NCI-H146 treated with DMSO at 0.1 percent for 48 hours (cell line): ENCODE measurements around the gene TYMS.
"Not testable (repeated sequence)": the region's sequence is repeated elsewhere in the genome, so short reads cannot be mapped to it uniquely, and the experiment has no call there.

Experiments
- DNase-seq: peaks from one replicate; lab custom pipeline; 2025; ENCODE audit not compliant: unreplicated experiment; lab: John Stamatoyannopoulos, UW

Gene TYMS

DNA sequence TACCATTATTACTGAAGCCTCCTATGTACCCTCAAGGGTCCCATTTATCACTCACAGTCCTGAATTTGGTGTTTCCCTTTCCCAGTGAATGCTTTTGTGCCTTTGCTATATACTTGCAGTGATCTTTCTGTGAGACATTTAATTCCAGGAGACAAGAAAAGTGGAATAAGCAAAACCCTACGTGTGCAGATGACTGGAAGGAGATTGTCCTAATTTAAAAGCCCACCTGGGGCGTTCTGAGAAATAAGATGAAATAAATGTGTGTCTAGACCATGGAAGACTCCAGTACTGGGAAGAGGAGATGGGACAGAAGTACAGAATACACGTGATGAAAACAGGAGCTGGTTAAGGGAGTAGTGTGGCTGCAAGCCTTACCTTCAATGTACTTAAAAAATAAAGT, 19.3 kb downstream of the TYMS start:
- DNase-seq, result no peak

DNA sequence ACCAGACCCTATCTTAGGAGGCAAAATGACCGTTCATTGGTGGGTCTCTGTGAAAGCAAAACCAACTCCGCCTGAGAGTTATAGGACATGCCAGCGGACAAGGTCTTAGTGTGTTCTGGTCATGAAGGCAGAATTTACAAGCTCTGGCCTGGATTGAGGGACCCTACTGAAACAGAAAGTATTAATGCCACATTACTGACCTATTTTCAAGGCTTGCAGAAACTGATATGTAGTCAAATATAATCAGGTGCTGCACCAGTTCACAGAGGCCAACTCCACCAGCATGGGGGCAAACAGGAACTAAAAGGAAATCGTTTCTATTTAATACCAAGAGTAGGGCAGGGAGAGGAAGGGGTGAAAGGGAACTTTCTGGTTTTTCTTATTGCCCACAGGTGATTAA, 19.7 kb downstream of the TYMS start:
- DNase-seq, result no peak

DNA sequence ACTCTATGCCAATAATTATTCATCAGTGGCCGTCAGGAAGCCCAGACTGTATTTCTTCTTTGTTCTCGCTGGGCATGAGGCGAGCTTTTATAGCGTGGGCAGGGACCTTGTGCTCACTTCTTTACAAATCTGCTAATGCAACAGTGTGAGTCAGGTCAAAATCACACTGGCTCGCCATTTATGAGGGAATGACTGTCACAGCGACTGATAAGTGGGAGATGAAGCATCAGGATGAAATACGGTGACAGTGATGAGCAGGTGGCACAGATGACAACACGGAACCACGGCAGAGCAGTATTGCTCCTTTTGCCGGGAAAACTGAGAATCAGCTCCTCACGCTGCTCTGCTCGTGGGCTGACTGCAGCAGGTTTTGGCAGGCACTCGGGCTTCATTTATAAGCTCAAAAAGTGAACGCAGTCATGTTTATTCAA, 20.5 kb downstream of the TYMS start:
- no peak for DNase-seq

DNA sequence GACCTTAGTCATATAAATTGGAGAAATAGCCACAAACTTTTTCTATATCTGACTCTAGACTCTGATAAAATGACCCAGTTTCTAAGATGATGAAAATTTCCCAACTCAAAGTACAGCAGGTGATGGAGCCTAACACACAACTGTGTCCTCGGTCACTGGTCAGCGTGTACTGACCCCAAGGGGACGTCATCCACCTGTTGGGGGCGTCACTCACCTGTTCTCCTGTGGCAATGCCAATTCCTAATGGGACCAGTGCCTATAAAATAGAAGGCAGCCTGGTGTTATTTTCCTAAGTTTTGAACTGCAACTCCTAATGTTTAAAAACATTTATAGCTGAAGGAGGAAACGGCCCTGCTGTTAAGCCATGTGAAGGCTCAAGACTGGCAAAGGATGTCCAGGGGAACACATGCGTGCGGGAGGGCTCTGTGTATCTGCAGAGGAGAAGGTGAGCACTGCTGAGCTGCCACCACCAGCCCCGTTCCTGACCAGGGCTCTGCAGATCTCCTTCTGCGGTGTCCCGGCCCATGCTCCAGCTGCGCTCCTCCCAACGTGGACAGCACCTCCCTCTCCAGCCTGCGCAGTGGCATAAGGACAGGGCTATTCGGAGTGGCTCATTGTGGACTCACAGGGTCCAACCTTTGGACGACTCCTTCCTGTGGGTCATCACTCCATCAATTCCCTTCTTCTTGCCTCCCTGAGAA, 21.2 kb downstream of the TYMS start:
- no peak for DNase-seq

DNA sequence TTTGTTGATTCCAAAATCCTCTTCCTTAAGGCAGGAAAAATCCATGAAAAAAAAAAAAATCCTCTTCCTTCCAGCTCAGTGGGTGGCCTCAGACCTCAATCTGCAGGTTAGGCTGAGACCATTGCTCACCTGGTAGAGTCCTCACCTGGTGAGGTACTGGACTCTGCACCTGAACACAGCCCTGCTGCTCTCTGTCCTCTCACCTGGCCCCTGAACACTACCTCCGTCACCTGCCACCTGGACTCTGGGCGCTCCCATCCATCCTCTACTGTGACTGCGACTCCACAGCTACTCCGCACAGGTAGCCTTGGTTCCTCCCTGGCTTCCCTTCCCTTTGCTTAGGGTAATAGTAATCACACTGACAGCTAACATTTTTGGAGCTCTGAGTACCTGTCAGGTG, 22.1 kb downstream of the TYMS start:
- no peak for DNase-seq

DNA sequence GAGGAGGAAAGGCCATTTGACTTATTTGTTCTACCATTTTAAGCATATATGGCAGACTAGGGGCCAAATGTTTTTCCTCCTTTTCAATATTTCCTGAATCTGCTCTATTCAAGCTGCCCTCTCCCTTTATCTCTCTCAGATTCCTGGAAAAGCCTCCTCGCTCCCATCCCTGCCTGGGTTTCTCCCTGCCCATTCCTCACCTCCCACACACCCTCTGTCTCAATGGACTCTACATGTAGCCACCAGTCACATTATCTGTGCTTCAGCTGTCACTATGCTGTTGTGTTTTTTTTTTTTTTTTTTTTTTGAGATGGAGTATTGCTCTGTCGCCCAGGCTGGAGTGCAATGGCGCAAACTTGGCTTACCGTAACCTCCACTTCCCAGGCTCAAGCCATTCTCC, 22.9 kb downstream of the TYMS start:
- no peak for DNase-seq

DNA sequence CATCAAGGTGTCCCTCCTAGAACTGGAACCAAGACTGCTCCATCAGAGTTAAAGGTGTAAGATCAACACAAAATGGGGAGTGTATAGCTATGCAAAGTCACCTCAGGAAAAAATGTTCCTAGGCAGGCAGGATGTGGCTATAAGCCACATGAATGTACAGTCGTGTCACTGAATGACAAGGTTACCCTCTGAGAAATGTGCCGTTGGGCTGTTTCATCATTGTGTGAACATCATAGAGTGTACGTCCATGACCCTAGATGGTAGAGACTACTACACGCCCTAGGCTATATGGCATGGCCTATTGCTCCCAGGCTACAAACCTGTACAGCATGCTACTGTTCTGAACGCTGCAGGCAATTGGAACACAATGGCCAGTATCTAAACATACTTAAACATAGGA, 24.5 kb downstream of the TYMS start:
- no peak for DNase-seq

DNA sequence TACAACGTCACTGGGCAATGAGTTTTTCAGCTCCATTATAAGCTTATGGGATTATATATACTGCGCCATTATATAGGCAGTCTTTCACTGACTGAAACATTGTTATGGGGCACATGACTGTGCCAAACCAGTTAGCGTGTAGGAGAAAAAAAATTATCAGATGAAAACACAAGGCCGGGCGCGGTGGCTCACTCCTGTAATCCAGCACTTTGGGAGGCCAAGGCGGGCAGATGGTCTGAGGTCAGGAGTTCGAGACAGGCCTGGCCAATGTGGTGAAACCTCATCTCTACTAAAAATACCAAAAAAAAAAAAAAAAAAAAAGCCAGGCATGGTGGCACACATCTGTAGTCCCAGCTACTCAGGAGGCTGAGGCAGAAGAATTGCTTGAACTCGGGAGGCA, 25.0 kb downstream of the TYMS start:
- DNase-seq, result not testable (repeated sequence)

DNA sequence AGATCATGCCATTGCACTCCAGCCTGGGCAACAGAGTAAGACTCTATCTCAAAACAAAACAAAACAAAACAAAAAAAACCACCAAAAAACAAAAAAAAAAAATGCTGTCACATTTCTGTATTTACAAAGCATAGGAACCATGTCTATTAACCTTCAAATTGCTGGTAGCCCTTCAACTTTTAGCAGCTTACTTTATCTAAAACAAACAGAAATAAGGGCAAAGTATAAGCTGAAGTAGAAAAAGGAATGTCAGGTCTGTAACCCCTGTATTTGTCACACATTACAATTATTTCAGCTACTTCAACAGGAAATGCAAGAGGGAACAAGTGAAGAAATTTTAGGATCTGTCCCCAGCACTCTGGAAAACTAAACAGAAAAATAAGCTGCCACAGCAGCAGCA, 25.4 kb downstream of the TYMS start:
- no peak for DNase-seq

DNA sequence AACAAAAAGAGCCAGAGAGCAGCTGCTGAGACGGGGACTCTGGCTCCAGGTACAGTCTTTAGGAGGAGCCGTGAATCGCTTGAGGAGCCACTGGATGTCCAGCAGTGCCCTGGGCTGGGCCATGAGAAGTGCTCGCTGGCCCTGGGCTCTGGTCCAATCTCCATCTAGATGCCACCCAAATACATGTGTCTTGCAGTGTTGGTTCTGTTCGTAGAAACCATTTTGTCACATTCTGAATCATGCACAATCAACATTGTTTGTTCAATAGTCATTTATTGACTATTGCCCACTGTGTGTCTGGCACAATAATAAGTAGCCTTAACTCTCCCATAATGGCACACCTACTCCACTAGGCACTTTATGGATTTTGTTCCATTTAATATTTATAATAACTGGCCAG, 26.1 kb downstream of the TYMS start:
- DNase-seq, result no peak

DNA sequence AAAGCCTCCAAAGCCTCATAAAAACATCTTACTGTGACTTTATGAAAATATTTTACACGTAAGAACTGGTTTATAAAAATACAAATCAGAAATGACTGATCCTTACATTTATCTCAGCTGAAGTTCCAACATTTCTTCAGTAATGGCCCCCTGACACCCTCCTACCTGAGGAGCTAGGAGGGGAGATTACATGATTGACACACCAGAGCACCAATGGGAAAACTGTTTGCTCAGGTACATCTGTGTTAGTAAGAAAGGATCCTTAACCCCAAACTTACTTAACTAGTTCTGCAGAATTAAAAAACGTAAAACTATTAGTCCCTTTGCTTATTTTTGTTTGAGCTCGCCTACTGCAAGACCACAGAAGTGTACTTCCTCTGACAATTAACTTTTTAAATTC, 28.0 kb downstream of the TYMS start:
- DNase-seq, result no peak

DNA sequence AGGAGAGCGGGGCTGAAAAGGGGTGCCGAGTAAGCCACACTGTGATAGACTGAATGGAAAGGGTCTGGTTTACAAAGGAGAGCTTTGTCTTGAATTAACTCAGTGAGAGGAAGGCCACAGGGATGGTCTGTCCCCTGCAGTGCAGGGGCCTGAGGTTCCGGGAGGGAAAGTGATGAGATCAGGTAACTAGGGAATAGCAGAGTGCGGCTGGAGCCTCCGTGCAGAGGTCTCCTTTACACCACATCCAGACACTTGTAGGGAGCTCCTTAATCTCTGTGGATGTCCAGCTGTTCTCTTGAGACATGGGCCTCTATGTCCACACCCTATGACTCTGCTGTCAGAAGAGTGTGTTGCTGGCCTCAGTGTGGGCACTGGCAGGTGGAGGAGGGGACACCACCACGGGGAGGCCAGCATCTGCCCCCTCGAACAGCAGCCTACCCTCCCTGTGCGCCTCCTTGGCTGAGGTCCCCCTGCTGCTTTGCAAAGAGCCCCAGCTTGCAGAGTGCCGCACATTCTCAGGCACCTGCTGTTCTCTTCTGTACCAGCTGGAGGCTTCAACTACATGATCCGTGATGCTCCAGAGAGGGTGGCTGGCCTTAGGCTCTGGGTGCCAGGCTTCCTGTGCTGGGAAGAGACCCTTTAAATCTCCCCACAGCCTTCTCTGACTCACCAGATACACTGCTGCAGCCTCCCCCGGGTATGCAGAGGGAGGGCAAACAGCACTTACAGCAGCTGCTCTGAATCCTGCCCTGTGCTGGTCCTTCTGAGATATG, 29.1 kb downstream of the TYMS start:
- DNase-seq, result no peak

DNA sequence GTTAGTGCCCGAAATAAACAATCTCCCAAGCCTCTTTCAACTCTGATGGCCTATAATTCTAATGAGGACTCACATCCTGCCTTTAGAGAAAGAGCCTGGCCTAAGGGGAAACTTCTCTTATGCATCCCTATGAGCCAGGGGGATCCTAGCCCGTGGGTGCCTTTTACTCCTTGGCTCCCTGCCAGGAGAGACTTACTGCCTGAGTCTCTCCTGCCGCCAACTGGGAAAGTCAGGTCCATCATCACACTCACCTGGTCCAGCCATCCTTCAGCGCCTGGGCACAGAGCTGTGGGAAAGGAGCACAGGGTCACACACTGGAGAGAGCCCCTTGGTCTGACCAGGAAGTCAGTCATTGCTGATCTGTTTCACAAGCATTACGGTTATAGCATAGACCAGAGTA, 30.9 kb downstream of the TYMS start:
- no peak for DNase-seq

DNA sequence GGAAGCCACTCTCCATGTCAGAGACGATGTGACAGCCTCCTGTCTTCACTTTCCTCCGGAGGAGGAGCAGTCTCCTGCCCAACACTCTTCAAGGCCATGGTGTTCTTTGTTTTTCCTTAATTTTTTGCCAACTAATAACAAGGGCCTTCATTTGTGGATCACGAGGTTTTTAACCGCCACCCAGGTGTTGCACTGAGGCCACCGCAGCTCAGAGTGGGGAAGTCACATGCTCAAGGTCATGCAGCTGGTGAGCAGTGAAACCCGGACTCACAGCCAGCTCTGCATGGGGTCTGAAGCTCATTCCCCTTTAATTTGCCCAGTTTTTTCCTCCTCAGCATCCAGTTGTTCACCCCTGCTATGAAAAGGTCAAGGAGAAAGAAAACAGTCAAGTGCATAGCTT, 35.4 kb downstream of the TYMS start:
- DNase-seq, result no peak

DNA sequence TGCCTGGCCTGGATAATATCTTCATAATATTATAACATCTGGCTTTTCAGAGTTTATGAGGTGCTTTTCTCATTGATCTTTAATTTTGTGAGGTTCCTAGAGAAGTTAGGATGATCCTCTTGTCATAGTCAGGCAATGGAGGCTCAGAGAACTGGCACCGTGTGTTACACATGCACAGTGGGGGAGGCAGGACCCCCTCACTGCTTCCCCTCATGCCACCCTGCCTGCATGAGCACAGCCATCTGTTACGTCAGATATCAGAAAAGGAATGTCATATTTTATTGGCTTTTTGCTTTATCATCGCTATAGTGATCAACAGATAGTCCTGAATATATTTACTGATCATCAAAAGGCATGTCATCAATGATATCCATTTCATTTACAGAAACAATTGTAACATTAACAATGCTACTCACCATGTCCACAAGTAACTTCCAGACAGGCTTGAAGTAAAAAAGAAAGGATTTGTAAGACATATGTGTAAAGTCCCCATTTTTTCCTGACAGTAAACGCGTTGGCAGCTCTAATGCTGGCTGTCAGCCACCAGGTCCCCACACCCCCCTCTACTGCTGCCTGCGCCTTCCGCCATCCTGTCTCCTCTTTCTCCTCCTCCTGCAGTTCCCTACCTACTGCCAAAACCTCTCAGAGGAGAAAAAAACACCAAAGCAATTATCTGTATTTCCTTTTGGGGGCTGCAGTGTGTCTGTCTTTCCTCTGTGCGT, 36.2 kb downstream of the TYMS start:
- no peak for DNase-seq

DNA sequence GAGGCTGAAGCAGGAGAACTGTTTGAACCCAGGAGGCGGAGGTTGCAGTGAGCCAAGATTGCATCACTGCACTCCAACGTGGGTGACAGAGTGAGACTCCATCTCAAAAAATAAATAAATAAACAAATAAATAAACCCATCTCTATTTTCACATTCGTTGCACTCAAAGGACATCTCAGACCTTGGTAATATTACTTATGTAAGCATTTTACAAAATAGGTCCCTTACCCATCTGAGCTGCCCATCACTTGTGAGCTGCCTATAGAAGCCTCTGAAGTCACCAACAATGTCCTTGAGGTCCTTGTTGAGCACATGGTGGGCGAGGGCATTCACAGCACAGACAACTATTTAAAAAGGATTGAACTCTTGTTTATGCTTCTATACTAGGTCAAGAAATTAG, 39.6 kb downstream of the TYMS start:
- no peak for DNase-seq

DNA sequence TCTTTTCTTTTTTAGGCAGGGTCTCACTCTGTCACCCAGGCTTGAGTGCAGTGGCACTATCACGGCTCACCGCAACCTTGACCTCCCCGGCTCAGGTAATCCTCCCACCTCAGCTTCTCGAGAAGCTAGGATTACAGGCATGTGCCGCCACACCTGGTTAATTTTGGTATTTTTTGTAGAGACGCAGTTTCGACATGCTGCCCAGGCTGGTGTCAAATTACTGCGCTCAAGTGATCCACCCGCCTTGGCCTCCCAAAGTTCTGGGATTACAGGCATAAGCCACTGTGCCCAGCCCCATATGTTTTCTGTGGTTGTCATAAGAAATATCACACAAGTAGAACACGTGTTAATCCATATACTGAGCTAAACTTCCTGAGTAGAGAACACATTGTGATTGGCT, 40.3 kb downstream of the TYMS start:
- DNase-seq, result no peak

DNA sequence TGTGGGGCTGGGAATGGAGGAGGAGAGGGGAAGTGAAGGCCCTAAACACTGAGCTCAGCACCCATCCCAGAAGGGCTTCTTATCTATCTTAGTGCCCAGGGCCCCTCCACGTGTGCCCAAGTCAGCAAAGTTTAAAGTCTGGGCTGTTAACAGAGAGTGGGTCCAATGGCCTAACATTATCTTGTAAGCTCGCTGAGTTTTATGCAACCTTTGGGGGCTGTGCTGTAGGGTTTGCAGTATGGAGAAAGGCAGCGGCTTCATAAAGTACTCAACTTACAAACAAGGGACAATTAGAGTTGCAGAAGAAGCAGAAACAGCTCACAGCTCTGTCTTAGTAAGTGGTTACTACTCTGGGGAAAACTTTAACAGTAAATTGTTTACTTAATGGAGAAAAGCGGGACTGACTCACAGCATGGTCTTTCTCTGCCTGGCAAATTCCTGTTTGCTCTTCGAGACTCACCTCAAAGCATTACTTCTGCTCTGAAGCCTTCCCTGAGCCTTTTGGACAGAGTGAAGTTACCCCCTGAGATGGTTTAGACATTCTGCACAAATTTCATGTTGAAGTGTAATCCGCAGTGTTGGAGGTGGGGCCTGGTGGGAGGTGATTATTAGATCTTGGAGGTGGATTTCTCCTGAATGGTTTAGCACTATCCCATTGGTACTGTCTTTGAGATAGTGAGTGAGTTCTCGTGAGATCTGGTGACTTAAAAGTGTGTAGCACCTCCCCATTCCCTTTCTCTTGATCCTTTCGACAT, 45.9 kb downstream of the TYMS start:
- DNase-seq, result no peak

DNA sequence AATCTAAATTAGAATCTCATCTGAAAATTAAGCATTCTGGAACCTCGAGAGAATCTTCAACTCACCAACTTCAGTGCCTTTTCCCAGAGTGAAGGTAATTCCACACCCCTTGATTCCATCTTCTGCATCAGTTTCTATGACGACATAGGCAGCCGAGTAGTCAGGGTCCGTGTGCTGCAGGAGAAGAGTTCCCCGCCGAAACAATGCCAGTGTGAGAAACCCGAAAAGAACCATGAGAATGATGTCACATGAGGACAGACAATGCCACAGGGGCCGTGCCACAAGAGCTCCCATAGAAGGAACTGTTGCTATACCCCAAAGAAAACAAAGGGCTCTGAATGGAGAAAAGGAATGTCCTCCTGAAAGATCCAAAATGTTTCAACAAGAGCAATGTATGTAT, 49.0 kb downstream of the TYMS start:
- no peak for DNase-seq

DNA sequence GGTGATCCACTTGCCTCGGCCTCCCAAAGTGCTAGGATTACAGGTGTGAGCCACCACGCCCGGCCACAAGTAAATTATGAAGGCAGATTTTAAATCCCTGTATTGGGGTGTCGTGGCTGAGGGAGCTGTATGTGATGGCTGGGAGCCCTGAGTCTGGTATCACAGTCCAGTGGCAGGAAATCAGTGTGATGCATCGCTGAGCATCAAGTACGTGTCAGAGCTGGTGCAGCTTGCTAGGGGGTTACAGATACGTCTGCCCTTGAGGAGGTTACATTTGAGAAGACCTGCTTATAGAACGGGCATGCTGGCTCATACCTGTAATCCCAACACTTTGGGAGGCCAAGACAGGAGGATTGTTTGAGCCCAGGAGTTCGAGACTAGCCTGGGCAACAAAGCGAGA, 50.6 kb downstream of the TYMS start:
- DNase-seq, result no peak

DNA sequence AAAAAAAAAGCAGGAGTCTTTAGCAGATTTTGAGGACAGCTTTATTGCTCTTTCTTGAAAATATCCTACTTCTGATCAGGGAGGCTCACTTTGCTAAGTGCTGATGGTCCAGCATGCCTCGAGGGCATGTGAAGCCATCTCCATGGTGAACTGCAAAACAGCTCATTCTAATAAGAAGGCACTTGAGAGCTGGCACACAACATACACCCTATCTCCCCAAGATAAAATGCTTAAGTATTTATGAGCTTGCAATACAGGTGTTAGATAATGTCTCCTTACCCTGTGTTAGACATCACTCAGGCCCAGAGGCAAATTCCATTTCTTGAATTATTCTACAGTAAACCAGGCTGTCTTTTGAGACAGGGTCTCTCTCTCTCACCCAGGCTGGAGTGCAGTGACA, 52.3 kb downstream of the TYMS start:
- DNase-seq, result no peak
